ENCODE measurements around the gene VSIG10L2.

The VSIG10L2 gene

DNA sequence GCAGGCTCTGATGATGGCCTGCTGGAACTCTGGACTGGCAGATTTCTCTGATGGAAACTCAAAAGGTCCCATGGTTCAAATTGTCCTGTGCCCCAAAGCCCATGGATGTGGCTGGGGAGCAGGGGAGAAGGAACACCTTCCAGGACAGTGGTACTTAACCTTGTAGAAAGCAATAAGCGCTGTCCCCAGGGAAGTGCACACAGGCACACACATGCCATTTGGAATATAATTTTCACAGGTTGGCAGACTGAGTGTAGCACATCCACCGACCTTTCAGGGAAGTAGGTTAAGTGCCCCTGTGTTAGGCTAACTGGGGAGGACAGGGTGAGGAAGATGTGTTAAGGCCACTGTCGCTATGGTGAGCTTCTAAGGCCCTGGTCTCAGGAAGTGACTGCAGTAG, 23.7 kb upstream of the VSIG10L2 start:
- TF ChIP-seq, protein P1, sequence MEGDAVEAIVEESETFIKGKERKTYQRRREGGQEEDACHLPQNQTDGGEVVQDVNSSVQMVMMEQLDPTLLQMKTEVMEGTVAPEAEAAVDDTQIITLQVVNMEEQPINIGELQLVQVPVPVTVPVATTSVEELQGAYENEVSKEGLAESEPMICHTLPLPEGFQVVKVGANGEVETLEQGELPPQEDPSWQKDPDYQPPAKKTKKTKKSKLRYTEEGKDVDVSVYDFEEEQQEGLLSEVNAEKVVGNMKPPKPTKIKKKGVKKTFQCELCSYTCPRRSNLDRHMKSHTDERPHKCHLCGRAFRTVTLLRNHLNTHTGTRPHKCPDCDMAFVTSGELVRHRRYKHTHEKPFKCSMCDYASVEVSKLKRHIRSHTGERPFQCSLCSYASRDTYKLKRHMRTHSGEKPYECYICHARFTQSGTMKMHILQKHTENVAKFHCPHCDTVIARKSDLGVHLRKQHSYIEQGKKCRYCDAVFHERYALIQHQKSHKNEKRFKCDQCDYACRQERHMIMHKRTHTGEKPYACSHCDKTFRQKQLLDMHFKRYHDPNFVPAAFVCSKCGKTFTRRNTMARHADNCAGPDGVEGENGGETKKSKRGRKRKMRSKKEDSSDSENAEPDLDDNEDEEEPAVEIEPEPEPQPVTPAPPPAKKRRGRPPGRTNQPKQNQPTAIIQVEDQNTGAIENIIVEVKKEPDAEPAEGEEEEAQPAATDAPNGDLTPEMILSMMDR (IDR thresholded peaks at IDR 0.05; ENCODE audit: insufficient read depth, low read length, poor library complexity, severe bottlenecking): no peak
- no peaks in the 10 kb centered on the region for H3K36me3 ChIP-seq (ENCODE audit: control insufficient read depth, insufficient read depth, low read length)
- DNase-seq (ENCODE audit: extremely low read depth, insufficient read length): no peak
- H3K4me3 ChIP-seq (replicated peaks; ENCODE audit: low read depth, low read length): no peak overlapping the region
- peaks cover 3% of the 10 kb centered on the region for H3K27me3 ChIP-seq (replicated peaks; ENCODE audit: control insufficient read depth, insufficient read depth, low read length)

DNA sequence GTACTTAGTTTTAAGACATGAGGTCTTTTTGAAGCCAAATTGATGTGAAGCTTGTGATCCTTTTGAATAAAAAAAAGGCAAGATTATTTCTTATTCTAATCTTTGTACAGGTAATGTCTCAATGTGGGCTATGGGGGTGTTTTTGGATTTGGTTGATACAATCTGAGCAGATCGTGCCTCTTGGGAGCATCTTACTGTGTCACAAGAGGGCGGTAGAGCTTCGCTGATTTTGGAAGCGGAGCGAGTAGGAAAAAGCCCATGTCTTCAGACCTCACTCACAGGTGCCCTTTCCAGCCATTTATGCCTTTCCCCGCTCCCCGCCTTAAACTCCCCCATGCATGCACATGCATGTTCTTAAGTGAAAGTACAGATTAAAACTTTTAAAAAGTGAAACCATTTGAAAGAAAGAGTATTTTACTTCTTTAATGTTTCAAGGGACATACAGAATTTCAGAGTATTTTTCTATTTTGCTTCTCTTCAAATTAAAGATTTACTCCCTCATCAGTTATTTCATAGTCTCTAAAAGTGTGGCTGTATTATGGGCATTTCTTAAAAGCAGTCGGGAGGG, 22.7 kb upstream of the VSIG10L2 start:
- no peak overlapping the region for H3K4me3 ChIP-seq (replicated peaks; ENCODE audit: low read depth, low read length)
- TF ChIP-seq, protein P1 (IDR thresholded peaks at IDR 0.05; ENCODE audit: insufficient read depth, low read length, poor library complexity, severe bottlenecking): peak; percentile 80
- DNase-seq (ENCODE audit: extremely low read depth, insufficient read length): no peak

DNA sequence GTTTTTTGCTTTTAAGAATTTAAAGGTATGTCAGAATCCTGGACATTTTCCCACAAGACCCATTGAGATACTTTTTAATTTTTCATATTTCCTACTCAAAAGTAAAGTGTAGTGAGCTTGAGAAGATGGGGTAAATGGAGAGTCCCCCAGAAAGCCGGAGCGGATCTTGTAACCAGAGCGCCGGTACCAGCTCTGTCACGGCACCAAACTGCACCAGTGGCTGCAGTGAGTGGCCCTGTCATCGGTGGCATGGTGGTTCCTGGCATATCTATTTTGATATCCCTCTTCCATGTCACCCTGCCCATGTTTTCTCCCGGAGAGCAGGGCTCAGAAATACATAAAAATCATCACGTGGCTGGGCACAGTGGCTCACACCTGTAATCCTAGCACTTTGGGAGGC, 22.2 kb upstream of the VSIG10L2 start:
- H3K4me3 ChIP-seq (replicated peaks; ENCODE audit: low read depth, low read length): no peak overlapping the region
- TF ChIP-seq, protein P1 (IDR thresholded peaks at IDR 0.05; ENCODE audit: insufficient read depth, low read length, poor library complexity, severe bottlenecking): no peak
- peaks cover 1% of the 10 kb centered on the region for H3K27me3 ChIP-seq (replicated peaks; ENCODE audit: control insufficient read depth, insufficient read depth, low read length)
- DNase-seq (ENCODE audit: extremely low read depth, insufficient read length): no peak
- no peaks in the 10 kb centered on the region for H3K36me3 ChIP-seq (ENCODE audit: control insufficient read depth, insufficient read depth, low read length)

More for the DNA sequence above, 22.7 kb upstream of the VSIG10L2 start:
- H3K36me3 ChIP-seq (ENCODE audit: control insufficient read depth, insufficient read depth, low read length): no peaks in the 10 kb centered on the region
- H3K27me3 ChIP-seq (replicated peaks; ENCODE audit: control insufficient read depth, insufficient read depth, low read length): peaks cover 3% of the 10 kb centered on the region

DNA sequence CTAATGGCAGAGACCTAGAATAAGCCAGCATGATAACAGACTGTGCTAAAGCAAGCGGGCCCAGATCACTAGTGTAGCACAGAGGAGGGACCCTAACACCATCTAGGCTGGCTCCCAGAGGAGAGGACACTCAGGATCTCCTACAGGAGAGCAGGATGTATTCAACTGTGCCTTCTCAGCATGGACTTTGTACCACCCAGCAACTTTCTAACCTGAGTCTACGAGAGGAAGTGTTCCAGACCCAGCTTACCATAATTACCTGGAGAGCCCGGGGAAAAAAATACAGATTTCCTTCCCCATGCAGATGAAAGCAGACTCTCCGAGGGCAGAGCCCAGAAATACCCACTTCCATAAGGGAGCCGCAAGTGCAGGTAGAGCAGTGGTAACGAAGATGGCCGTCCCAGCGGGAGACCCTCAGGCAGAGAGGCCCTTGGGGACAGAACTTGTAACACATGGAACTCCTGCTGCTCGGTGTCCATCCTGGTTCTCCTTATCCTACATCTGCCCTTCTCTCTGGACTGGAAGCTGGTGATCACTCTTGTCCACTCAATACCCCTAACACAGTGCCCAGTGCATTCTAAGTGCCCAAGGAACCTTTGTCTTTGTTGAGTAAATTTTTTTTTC, 21.3 kb upstream of the VSIG10L2 start:
- Histone ChIP-seq H3K4me3 (replicated peaks; ENCODE audit: low read depth, low read length) (no peak overlapping the region), H3K36me3 (ENCODE audit: control insufficient read depth, insufficient read depth, low read length) (no peaks in the 10 kb centered on the region), H3K27me3 (replicated peaks; ENCODE audit: control insufficient read depth, insufficient read depth, low read length) (peaks cover 1% of the 10 kb centered on the region)
- DNase-seq (ENCODE audit: extremely low read depth, insufficient read length): no peak
- TF ChIP-seq, protein P1 (IDR thresholded peaks at IDR 0.05; ENCODE audit: insufficient read depth, low read length, poor library complexity, severe bottlenecking): no peak

DNA sequence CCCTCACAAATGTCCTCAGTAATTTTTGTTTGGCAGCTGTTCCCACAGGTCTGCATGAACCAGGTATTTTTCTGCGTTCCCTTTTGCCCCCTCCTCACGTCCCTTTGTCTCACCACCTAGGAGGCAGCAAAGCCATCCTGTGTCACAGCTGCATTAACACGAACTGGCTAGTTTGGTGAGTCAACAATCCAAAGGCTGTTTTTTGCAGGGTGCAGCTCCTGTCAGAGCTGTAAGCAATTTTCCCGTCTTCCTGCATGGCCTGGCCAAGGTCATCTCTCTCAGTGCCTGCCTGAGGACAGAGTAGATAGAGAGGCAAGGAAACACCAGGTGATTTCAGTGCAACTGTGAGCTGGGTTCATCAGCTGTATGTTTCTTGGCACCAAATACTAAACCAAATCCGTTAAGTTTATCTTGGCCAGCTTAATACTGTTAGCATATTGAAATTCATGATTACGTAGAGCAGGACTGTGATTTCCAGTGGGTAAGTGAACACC, 20.6 kb upstream of the VSIG10L2 start:
- H3K4me3 ChIP-seq (replicated peaks; ENCODE audit: low read depth, low read length): no peak overlapping the region
- DNase-seq (ENCODE audit: extremely low read depth, insufficient read length): no peak
- peaks cover 1% of the 10 kb centered on the region for H3K27me3 ChIP-seq (replicated peaks; ENCODE audit: control insufficient read depth, insufficient read depth, low read length)
- H3K36me3 ChIP-seq (ENCODE audit: control insufficient read depth, insufficient read depth, low read length): no peaks in the 10 kb centered on the region
- TF ChIP-seq, protein P1 (IDR thresholded peaks at IDR 0.05; ENCODE audit: insufficient read depth, low read length, poor library complexity, severe bottlenecking): no peak

Measured in GM06990 (cell line).